GM21360 (cell line): ENCODE measurements around the gene ATAD3C.
"Not testable (repeated sequence)": the region's sequence is repeated elsewhere in the genome, so short reads cannot be mapped to it uniquely, and the experiment has no call there.

Experiments
- ATAC-seq: cut with Tn5 transposase; IDR thresholded peaks from one replicate; pipeline ENCODE4 v1.9.1; 2021; ENCODE audit warnings: mild to moderate bottlenecking, moderate library complexity; ENCODE audit not compliant: unreplicated experiment

The ATAD3C gene

DNA sequence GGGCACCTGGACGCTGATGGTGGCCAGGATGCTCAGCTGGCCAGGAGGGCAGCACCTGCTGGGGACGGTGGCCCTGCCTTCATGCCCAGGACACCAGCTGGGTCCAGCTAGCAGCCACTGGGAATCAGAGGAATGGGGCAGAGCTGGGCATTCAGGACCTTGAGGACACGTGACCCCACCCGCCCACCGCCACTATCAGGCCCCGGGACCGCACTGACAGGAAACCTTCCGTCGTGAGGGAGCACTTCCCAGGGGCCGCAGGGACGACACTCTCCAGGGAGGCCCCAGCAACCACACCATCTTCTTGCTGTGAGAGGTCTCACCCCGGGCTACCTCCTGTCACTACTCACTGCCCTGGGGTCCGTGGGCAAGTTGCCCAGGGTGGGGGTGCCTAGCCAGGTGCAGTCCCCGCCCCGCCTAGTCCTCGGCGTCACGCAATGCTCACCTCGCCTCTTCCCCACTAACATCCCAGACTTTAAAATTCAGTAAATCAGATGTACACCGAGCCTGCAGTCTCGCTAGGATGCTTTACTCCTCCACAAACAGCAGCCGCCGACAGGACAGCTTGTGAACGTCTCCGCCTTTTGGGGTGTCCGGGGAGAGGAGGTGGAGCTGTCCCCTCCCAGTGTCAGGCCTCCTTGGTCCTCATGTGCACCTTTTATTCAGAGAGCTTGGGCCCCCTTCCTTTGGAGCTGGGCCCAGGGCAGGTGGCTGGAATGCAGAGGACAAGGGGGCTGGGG is 9.1 kb upstream of the ATAD3C start:
- ATAC-seq: no peak

DNA sequence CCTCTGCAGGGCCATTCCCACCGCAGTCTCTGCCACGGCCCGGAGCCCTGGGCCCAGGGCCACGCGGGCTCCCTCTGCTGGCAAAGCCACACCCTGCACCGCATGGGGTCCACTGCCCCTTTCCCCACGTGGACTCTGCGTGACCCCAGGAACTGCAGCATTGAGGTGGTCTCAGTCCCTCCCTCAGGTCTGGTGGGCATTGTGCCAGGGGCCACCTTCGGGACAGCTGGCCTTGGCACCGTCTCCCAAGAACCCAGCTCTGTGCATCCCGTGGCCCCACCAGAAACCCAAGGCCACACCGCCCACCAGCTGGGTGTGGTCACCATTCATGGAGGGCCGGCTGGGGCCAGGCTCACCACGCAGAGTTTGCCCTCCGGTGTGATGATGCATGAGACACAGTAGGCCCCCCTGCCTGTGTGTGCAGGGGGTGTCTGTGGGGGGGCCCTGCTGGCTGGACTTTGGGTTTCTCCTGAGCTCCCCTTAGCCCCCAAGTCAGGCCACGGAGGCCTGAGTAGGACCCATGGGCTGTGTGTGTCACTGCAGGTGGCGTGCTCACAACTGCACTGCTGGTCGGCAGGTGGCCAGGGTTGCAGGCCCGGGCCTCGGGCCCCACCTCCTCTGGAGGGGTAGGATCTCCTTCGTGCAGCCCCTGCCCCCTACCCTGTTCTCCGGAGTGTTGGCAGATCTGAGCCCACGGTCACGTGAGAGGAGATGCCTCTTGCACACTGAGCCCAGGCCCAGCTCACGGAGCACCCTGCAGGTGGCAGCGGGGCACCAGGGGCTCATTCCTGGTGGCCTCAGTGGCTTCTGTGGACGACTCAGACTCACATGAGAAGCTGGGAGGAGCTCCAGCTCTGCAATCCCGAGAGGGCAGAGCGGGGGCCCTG is 8.2 kb upstream of the ATAD3C start:
- peak; percentile 54 for ATAC-seq

DNA sequence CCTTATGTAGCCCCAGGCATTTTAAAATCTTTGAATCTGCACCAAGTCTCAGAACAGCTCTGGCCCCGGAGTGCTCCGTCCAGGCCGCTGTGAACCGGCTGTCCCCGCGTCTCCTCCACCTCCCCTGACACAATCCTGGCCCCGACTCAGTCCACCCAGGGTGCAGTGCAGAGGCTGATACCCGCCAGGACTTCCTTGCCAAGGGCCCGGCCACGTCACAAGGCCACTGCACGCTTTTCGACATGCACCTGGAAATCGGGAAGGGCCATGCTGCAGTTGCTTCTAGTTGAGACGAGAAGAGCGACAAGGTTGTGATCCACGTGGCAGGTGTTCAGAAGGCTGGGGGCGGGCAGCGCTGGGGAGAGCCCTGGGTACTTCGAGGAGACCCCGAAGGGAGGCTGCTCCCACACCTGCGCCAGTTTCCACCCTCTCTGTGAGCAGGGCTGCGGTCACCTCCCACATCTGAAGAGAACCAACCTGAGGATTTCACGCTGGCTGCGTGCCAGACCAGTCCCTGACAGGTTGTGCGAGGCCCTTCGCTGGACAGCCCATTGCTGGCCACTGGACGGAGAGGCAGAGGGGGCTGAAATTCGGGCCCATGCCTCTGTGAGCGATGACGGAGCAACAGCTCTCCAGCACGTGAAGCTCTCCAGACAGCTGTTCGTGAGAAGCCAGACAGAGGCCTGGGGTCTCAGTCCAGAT is 7.3 kb upstream of the ATAD3C start:
- ATAC-seq: no peak

DNA sequence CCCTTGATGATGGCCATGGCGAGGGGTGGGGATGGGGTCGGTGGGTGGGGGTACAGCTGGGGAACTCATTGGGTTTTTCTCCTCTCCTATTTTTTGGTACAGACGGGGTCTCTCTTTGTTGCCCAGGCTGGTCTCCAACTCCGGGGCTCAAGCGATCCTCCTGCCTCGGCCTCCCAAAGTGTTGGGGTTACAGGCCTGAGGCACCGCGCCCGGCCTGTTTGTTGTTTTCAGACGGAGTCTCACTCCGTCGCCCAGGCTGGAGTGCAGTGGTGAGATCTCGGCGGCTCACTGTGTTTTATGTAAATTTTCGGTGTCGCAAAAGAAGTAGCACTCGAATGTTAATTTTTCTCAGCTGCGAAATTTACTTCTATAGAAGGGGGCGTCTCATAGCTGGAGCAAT is 2.9 kb upstream of the ATAD3C start:
- not testable (repeated sequence) for ATAC-seq

DNA sequence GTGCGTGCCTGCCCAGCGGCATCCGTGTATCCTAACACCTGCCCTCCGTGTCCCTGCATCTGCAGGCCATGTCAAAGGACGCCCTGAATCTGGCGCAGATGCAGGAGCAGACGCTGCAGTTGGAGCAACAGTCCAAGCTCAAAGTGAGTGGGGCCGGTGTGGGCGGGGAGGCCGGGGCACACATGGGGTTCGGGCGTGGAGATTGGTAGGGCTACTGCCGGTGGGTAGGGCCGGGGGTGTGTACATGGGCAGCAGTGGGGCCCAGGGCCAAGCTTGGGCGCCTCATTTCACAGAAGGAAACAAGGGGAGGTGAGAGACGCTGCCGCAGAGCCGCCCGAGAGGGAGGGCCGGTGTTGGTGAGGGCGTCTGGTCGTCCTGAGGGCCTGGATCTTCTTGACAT is 1.1 kb downstream of the ATAD3C start:
- ATAC-seq: not testable (repeated sequence)

DNA sequence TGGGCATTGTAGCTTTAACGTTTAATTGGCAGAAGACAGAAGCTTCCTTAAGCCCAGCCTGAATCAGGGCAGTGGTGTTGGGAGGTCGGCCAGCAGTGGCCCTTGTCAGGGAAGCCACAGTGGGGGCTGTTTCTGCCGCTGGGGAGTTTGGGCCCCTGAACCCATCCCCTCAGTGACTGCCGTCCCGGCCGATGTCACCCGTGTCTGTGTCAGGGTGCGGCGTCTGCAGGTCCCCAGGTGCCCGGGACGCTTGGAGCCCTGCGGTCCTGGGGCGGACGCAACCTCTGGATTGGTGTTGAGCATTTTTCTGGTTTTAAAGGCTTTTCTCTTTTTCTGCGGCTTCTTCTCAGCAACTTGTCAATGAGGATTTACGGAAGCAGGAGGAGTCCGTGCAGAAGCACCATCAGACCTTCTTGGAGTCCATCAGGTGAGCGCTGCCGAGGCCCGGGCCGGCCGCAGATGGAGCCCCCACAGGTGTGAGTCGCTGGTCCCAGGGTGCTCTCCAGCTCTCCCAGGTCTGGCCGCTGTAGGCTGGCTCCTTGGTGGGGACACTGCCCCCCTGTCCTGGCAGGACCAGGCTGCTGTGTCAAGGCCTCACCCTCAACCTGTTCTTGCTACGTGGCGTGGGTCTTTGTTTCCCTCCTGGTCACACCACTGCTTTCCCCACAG is 2.3 kb downstream of the ATAD3C start:
- no peak for ATAC-seq

DNA sequence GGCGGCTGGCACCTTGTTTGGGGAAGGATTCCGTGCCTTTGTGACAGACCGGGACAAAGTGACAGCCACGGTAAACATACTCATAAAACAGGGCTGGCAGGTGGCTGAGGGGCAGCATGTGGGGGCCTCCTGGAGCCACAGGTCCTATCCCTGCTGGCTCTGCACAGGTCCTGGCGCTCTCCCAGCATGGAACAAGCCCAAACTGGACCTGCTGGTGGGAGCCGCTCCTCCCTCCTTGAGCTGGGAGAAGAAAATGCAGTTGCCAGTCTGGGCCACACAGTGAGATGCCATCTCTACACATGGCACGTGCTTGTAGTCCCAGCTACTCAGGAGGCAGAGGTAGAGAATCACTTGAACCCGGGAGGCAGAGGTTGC is 2.9 kb downstream of the ATAD3C start:
- not testable (repeated sequence) for ATAC-seq

DNA sequence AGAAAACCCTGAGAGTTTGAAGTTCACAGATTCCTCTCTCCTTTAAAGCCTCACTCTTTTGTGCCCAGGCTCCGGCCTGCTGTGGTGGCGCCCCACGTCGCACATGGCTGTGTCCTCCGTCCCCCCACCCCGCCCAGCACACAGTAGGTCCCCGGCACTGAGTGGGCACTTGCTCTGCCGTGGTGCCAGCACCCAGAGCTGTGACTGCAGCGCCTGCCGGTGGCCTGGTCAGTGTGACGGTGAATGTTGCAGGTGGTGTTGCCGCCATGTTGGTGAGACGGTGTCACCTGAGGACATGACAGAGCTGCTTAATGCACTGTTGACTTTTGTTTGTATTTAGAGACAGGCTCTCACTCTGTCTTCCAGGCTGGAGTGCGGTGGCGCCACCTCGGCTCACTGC is 3.4 kb downstream of the ATAD3C start:
- ATAC-seq: no peak

DNA sequence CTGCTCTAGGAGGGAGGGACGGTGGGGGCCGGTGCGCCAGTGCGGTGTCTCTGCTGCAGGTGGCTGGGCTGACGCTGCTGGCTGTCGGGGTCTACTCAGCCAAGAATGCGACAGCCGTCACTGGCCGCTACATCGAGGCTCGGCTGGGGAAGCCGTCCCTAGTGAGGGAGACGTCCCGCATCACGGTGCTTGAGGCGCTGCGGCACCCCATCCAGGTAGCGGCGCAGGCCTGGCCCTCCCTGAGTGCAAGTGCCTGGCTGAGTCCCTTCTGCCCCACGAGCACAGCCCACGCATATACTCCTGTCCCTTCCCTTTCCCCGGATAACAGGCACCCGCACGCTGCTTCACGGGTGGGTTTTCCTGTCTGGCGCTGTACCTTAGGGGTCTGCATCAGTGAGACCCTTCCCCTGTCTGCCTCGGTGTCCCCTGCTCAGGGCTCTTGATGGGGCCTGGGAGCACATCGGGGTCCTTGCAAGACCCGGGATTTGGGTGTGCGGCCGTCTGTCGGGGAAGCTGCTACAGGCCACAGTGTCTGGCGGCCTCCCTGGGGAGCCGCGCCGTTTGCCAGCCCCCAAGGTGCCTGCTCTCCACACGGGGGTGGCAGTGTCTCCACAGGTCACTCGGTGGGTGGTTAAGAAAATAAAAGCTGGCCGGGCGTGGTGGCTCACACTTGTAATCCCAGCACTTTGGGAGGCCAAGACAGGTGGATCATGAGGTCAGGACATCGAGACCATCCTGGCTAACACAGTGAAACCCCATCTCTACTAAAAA is 5.0 kb downstream of the ATAD3C start:
- ATAC-seq: not testable (repeated sequence)

DNA sequence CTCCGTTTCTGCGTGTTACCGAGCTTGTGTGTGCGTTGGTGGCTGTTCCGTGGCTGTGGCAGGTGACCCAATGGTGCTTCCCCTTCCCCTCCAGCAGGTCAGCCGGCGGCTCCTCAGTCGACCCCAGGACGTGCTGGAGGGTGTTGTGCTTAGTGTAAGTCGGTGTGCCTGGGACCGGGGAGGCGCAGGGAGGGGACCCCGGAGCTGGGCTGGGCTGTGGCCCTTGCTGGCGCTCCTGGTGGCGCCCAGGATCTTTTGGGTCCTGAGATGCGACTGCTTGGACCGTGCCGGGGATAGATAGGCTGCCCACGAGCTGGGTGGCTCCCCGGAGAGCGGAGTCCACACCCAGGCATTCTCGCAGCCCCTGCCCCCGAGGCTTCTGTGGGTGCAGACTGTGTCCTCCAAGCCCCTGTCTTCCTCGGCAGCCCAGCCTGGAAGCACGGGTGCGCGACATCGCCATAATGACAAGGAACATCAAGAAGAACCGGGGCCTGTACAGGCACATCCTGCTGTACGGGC is 5.9 kb downstream of the ATAD3C start:
- ATAC-seq: no peak

DNA sequence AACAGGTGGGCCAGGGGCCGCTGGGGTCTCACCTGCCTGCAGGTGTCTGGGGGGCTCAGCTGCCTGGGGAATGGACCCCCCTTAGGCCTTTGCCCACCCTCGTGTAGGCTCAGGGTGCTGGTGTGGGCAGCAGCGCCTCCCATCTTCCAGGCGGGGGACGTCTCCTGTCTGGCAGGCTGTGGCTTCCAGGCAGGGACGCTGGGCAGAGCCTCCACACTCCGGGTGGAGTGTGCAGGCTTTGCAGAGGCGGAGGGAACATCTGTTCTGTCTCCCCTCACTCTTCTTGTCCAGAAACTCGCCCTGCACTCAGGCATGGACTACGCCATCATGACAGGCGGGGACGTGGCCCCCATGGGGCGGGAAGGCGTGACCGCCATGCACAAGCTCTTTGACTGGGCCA is 6.4 kb downstream of the ATAD3C start:
- ATAC-seq: not testable (repeated sequence)

DNA sequence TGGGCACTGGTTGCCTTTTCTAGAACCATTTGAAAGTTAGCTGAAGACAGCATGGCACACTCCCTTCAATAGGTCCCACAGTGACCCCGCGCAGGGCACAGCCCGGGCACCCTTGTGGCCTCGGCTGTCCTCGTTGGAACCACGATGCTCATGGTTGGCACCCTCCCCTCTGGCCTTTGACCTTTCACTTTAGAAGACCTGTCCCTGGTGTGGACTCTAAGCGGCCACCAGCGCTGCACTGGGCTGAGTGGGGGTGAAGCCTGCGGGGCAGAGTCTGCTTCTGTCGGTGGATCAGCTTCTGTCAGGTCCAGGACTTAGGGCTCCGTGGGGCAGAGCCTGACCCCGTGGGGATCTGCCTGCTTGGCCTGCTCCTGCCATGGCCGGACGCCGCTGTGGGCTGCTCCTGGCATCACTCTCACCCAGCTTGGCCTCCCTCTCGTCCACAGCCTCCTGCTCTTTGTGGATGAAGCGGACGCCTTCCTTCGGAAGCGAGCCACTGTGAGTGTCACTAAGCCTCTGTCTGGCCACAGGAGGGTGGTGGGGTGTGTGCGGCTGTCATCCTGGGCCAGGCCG is 7.3 kb downstream of the ATAD3C start:
- not testable (repeated sequence) for ATAC-seq

DNA sequence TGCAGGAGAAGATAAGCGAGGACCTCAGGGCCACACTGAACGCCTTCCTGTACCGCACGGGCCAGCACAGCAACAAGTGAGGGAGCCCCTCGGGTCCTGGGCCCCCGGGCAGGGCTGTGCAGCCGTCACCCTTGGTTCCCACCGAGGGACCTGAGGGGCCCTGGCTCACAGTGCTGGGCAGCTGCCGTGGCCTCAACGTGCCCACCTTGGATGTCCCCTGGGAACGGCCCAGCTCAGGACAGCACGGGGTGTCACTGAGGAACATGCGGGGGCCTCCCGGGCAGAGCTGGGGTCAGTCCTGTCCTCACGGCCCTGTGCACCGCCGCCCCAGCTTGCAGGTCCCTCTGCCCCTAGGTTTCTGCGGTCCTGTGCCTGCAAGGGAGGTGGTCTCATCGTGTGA is 9.7 kb downstream of the ATAD3C start:
- ATAC-seq: not testable (repeated sequence)

DNA sequence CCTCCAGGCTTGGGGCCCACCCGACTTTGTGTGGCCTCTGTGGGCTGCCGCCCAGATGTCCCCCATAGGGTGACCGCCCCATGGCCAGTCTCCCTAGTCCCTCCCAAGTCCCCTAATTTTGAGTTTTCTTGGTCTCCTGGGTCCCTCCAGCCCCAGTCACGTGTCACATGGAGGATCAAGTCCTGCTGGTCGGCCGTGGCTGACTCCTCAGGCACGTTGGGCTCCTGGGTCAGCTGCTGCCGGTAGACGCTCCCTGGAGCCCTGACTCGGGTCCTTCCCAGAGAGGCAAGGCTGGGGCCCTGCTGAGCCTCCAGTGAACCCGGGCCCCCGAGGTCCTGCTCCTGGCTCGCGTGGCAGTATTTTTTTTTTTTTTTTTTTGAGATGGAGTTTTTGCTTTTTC is 10.2 kb downstream of the ATAD3C start:
- not testable (repeated sequence) for ATAC-seq

DNA sequence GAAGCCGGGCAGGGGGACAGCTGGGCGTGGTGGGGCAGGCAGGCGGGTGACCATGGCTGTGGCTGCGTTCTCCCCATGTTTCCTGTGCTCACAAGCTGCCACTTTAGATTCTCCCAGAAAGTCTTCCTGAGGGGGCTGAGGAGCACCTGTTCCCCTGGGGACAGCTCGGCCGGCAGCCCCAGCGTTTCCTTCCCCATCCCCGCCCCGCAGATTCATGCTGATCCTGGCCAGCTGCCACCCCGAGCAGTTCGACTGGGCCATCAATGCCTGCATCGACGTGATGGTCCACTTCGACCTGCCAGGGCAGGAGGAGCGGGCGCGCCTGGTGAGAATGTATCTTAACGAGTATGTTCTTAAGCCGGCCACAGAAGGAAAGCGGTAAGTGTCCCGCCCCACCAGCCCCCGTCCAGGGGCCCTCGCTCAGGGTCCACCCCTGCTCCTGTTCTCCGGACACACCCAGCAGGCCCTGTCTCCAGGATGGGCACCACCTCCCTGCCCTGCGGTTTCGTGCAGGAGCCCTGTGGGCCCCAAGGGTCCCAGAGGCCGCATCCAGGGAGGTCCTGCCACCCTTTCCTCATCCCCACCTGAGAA is 11.1 kb downstream of the ATAD3C start:
- ATAC-seq: no peak

DNA sequence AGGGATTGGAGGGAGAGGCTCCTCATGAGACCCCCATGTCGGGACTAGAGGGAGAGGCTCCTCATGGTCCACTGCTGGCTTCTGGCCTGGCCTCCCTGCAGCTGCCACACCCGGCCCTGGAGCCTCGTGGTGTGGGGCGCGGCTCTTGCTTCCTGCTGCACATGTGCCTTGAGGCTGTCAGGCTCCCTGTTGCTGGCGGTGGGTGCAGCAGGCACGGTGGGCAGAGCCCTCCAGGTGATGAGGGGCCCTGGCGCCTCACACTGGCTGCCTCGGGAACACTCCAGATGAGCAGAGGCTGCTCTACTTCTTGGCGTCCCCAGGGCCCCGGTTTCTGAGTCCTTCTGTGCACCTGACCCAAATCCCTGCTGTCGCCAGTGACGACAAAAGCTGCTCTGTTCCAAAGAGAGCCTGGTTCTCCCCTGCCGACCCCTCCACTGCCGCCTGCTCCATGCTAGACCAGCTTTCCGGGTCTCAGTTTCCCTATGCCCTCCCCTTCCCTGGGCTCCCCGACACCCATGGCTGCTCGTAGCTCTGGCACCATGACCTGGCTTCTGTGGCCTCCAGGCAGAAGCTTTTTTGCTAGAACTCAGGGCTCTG is 12.3 kb downstream of the ATAD3C start:
- no peak for ATAC-seq

DNA sequence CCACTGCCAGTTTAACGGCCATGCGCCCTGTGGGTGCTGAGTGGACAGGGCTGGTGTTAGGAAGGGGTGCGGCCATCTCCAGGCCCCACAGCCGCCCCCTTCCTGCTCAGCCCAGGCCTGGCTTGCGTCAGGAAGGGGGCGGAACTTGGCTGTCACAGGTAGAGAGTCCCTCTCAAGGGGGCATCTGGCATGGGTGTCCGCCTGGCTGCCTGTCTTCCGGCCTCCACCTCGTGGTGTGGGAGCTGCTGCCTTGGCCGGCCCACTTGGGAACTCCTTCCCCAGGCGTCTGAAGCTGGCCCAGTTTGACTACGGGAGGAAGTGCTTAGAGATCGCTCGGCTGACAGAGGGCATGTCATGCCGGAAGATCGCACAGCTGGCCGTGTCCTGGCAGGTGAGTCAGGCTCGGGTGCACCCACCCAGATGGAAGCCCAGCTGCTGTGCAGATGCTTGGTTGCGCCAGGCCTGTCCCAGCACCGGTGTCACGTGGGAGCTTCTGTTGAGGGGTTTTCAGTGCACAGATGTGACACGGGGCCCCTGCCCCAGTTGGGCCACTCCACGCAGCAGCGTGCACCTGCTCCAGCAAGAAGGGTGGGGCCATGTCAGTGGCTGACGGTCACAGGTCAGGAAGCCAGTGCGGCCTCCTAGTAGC is 13.0 kb downstream of the ATAD3C start:
- ATAC-seq: no peak

DNA sequence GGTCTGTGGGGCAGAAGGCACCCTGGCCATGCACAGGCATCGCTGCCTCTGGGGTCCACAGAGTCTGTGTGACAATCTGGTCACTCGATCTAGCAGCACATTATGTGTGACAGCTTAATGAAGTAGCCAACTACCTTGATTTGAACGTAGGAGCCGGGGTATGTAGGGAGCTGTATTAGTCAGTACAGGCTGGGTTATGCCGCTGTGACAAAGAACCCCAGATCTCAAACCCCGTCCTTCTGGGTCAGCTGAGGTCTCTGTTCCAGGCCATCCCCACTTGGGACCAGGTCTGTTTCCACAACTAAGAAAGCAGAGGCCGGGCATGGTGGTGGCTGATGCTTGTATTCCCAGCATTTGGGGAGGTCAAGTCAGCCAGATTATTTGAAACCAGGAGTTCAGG is 13.8 kb downstream of the ATAD3C start:
- ATAC-seq: no peak
